MCF 10A (cell line): ENCODE measurements around the gene CFAP43. TPM values are rescaled to one million over a fixed set of nuclear protein-coding genes. Genes with fewer than 3 reads are reported as not detected.

ENCODE experiments used
- BruUV-seq: library from RNA; stranded (reverse); fragments of 400-500 nt; replicated peaks from 2 replicates; lab custom pipeline; 2021; lab: Mats Ljungman, UMichigan
- CTCF ChIA-PET: fragments of 300-600 bp; sonication (Branson Sonifier 250); formaldehyde crosslinking; extraction: SDS; loops from one replicate; lab custom pipeline; 2021; ENCODE audit warnings: antibody characterized with exemption, inconsistent platforms; lab: Yijun Ruan, JAX
- POLR2A ChIA-PET: fragments of 300-600, 350-650 bp; sonication (Branson Sonifier 250); formaldehyde crosslinking; extraction: SDS; loops from one replicate; lab custom pipeline; 2020; ENCODE audit warnings: antibody characterized with exemption, inconsistent platforms; lab: Yijun Ruan, JAX
- DNase-seq: peaks from one replicate; pipeline ENCODE4 v3.0.0-alpha.2; 2018; ENCODE audit not compliant: unreplicated experiment
- H3K27ac Mint-ChIP-seq: one replicate; pipeline ENCODE4 v1.8.0; 2022; ENCODE audit warnings: mild to moderate bottlenecking, low read depth, mixed read lengths; ENCODE audit not compliant: unreplicated experiment
- H3K27me3 Mint-ChIP-seq: one replicate; pipeline ENCODE4 v1.8.0; 2022; ENCODE audit warnings: mixed read lengths; ENCODE audit not compliant: insufficient read depth, unreplicated experiment
- H3K36me3 Mint-ChIP-seq: one replicate; pipeline ENCODE4 v1.8.0; 2022; ENCODE audit warnings: mild to moderate bottlenecking, moderate library complexity, mixed read lengths; ENCODE audit not compliant: insufficient read depth, unreplicated experiment
- H3K4me1 Mint-ChIP-seq: one replicate; pipeline ENCODE4 v1.8.0; 2022; ENCODE audit warnings: mixed read lengths; ENCODE audit not compliant: insufficient read depth, unreplicated experiment
- H3K4me3 Mint-ChIP-seq: one replicate; pipeline ENCODE4 v1.8.0; 2022; ENCODE audit warnings: mild to moderate bottlenecking, moderate library complexity, mixed read lengths; ENCODE audit not compliant: unreplicated experiment
- H3K9me3 Mint-ChIP-seq: one replicate; pipeline ENCODE4 v1.8.0; 2022; ENCODE audit warnings: mixed read lengths; ENCODE audit not compliant: unreplicated experiment
- CTCF ChIP-seq: fragments of 200-600 bp; IDR thresholded peaks from one replicate; pipeline ENCODE4 v1.8.0; 2022; ENCODE audit warnings: antibody characterized with exemption, mild to moderate bottlenecking; ENCODE audit not compliant: unreplicated experiment
- intact Hi-C: fragments of 100-400 bp; cut with micrococcal nuclease; formaldehyde crosslinking; loops from 2 replicates; pipeline ENCODE4 v1.14.1; 2022
- total RNA-seq: library from RNA; stranded (reverse); gene quantifications from 2 replicates; pipeline ENCODE4 v1.2.3, GENCODE V29; 2022

The CFAP43 gene
- total RNA-seq, 1 experiment from 2014 or later: 0.42 TPM

GRCh38 chr10:104113376-104113956, 118.7 kb downstream of the CFAP43 start:
- ChIA-PET CTCF (interaction anchor here (1.4 kb wide), 1 partner anchor 32 kb away, joined by 4 read pairs; no protein-coding TSS in a partner anchor), POLR2A (interaction anchor here (1.7 to 14.6 kb wide), 3 partner anchors 8 to 34 kb away, joined by 7 to 1749 read pairs (median 8); partner anchors contain the start of gene COL17A1)
- Mint-ChIP-seq H3K9me3 (no peaks in the 10 kb centered on the region), H3K27me3 (no peaks in the 10 kb centered on the region), H3K36me3 (no peaks in the 10 kb centered on the region), H3K4me1 (peaks cover 33% of the 10 kb centered on the region), H3K27ac (no peak overlapping the region), H3K4me3 (no peak overlapping the region)
- DNase-seq: no peak
- no peak for TF ChIP-seq CTCF
- BruUV-seq: no TSS peak
- intact Hi-C loops: no loop called here

- BruUV-seq: TSS peak; percentile 39
- no peaks in the 10 kb centered on the region for H3K36me3 Mint-ChIP-seq
- no peak for TF ChIP-seq CTCF
- H3K9me3 Mint-ChIP-seq: no peaks in the 10 kb centered on the region
- peak; percentile 70 for DNase-seq
- peak overlapping the region; percentile 87 for H3K27ac Mint-ChIP-seq
- H3K4me1 Mint-ChIP-seq: peaks cover 11% of the 10 kb centered on the region
- CTCF ChIA-PET: interaction anchor here (0.9 to 1.6 kb wide), 5 partner anchors 11 to 225 kb away, joined by 3 to 6 read pairs (median 4); partner anchors contain the start of gene SFR1
- POLR2A ChIA-PET: interaction anchor here (0.6 to 4.5 kb wide), 9 partner anchors 10 to 173 kb away, joined by 3 to 82 read pairs (median 27); partner anchors contain the start of genes COL17A1 and SFR1
- H3K4me3 Mint-ChIP-seq: no peak overlapping the region
- no peaks in the 10 kb centered on the region for H3K27me3 Mint-ChIP-seq
- intact Hi-C loops: no loop called here
Measured at GRCh38 chr10:104109908-104110662, 122.1 kb downstream of the CFAP43 start.

GRCh38 chr10:104104926-104105325, 127.2 kb downstream of the CFAP43 start:
- Mint-ChIP-seq H3K27ac (no peak overlapping the region), H3K4me3 (no peak overlapping the region), H3K9me3 (no peaks in the 10 kb centered on the region), H3K27me3 (no peaks in the 10 kb centered on the region), H3K4me1 (peaks cover 9% of the 10 kb centered on the region), H3K36me3 (no peaks in the 10 kb centered on the region)
- BruUV-seq: no TSS peak
- CTCF ChIA-PET: no interaction called here
- peak; percentile 27 for DNase-seq
- intact Hi-C loops: no loop called here
- POLR2A ChIA-PET: interaction anchor here (2.5 kb wide), 1 partner anchor 17 kb away, joined by 11 read pairs; the partner anchor contains the start of gene SFR1
- no peak for TF ChIP-seq CTCF

- no TSS peak for BruUV-seq
- Mint-ChIP-seq H3K36me3 (no peaks in the 10 kb centered on the region), H3K9me3 (no peaks in the 10 kb centered on the region), H3K27ac (no peak overlapping the region), H3K4me3 (no peak overlapping the region), H3K4me1 (peaks cover 10% of the 10 kb centered on the region), H3K27me3 (no peaks in the 10 kb centered on the region)
- POLR2A ChIA-PET: interaction anchor here (1.2 to 2.9 kb wide), 4 partner anchors 8 to 18 kb away, joined by 4 to 17 read pairs (median 10); partner anchors contain the start of genes COL17A1 and SFR1
- CTCF ChIA-PET: interaction anchor here (0.5 to 1.4 kb wide), 2 partner anchors 16 to 23 kb away, joined by 5 read pairs; no protein-coding TSS in a partner anchor
- DNase-seq: no peak
- intact Hi-C loops: no loop called here
- no peak for TF ChIP-seq CTCF
Measured at GRCh38 chr10:104104418-104104817, 127.7 kb downstream of the CFAP43 start.
